ENCODE results near the gene BTN1A1.

BTN1A1 gene

GRCh38 chr6:26537846-26538571 lies 37.9 kb downstream of the BTN1A1 start, which contains the start of gene HMGN4 (continued):
- TF ChIP-seq ZBTB6 (tag by site-specific recombination; IDR thresholded peaks at IDR 0.05) (0 out of 2 replicates have a peak, but pooled peaks have one; percentile 23), GFI1B (tag by site-specific recombination; IDR thresholded peaks at IDR 0.05) (no peak), PRDM10 (tag by site-specific recombination; IDR thresholded peaks at IDR 0.05) (peak; percentile 13; the same call in 1 of the 2 replicates), ZEB2 (tag by site-specific recombination; IDR thresholded peaks at IDR 0.05) (peak; percentile 93), ZNF571 (tag by site-specific recombination; IDR thresholded peaks at IDR 0.05) (no peak), ZNF785 (tag by site-specific recombination; IDR thresholded peaks at IDR 0.05) (peak; percentile 60; the same call in 1 of the 2 replicates), ZNF248 (tag by site-specific recombination; IDR thresholded peaks at IDR 0.05) (no peak), ZNF394 (tag by site-specific recombination; IDR thresholded peaks at IDR 0.05; ENCODE audit: borderline replicate concordance) (no peak; the same call in 1 of the 2 replicates), ZNF529 (tag by site-specific recombination; IDR thresholded peaks at IDR 0.05; ENCODE audit: insufficient replicate concordance) (no peak), ZBTB10 (tag by site-specific recombination; IDR thresholded peaks at IDR 0.05) (peak; percentile 71), ZNF626 (tag by site-specific recombination; IDR thresholded peaks at IDR 0.05) (no peak), ZNF26 (tag by site-specific recombination; IDR thresholded peaks at IDR 0.05) (no peak), ZNF510 (tag by site-specific recombination; IDR thresholded peaks at IDR 0.05; ENCODE audit: insufficient replicate concordance) (peak; percentile 59), SP2 (tag by site-specific recombination; IDR thresholded peaks at IDR 0.05) (peak; percentile 80), ZBTB8A (tag by site-specific recombination; IDR thresholded peaks at IDR 0.05) (peak; percentile 60), WT1 (tag by site-specific recombination; IDR thresholded peaks at IDR 0.05) (peak; percentile 51; the same call in 1 of the 2 replicates), ZSCAN4 (tag by site-specific recombination; IDR thresholded peaks at IDR 0.05) (peak; percentile 33), IKZF3 (tag by site-specific recombination; IDR thresholded peaks at IDR 0.05) (peak; percentile 89), PRDM4 (tag by site-specific recombination; IDR thresholded peaks at IDR 0.05) (no peak; the same call in 1 of the 2 replicates), ZBTB1 (tag by site-specific recombination; IDR thresholded peaks at IDR 0.05) (no peak), ZNF768 (tag by site-specific recombination; IDR thresholded peaks at IDR 0.05) (0 out of 2 replicates have a peak, but pooled peaks have one; percentile 1), ZNF184 (tag by site-specific recombination; IDR thresholded peaks at IDR 0.05) (peak; percentile 88; the same call in 1 of the 2 replicates), ZNF350 (tag by site-specific recombination; IDR thresholded peaks at IDR 0.05) (no peak), ZNF513 (tag by site-specific recombination; IDR thresholded peaks at IDR 0.05) (0 out of 2 replicates have a peak, but pooled peaks have one; percentile 22)
